Peyer's patch (tissue), 4 donors: Measurements from ENCODE around the gene EID1. TPM values are rescaled to one million over a fixed set of nuclear protein-coding genes. Genes with fewer than 3 reads are reported as not detected.

Experiments used
- DNase-seq, 3 donors: peaks; one replicate each; pipeline ENCODE4 v3.0.0-alpha.2; 2017 to 2019
- H3K27ac ChIP-seq, 4 donors: fragments of 200-600 bp; sonication (generic); one replicate each; pipeline ENCODE4 v1.5.1; 2016 to 2019
- H3K27me3 ChIP-seq, 2 donors: fragments of 200-600 bp; sonication (generic); one replicate each; pipeline ENCODE4 v1.5.1; 2019
- H3K36me3 ChIP-seq, 3 donors: fragments of 200-600 bp; sonication (generic); one replicate each; pipeline ENCODE4 v1.5.1; 2016 to 2019
- H3K4me1 ChIP-seq, 4 donors: fragments of 200-600 bp; sonication (generic); one replicate each; pipeline ENCODE4 v1.5.1; 2016 to 2019
- H3K4me3 ChIP-seq, 4 donors: fragments of 200-600 bp; sonication (generic); 1 replicate in 3 of 4; 2 replicates in 1 of 4; pipeline ENCODE4 v1.5.1; 2016 to 2019; ENCODE audit warnings: mild to moderate bottlenecking in 1 of 4
- H3K9me3 ChIP-seq, 4 donors: fragments of 200-600 bp; sonication (generic); one replicate each; pipeline ENCODE4 v1.5.1; 2016 to 2019; ENCODE audit warnings: mild to moderate bottlenecking in 1 of 4
- POLR2A ChIP-seq, 2 donors: fragments of 450-650 bp; IDR thresholded peaks; one replicate each; pipeline ENCODE4 v1.5.1; 2017; ENCODE audit warnings: antibody characterized with exemption in 2 of 2, mild to moderate bottlenecking in 2 of 2, moderate library complexity in 2 of 2
- total RNA-seq, 4 donors: library from RNA; depleted of rRNA; stranded (reverse); fragments of >200 nt; gene quantifications; one replicate each; pipeline ENCODE4 v1.1.0, GENCODE V29; 2016
- TF ChIP-seq, protein P1 (sequence below), 6 experiments: fragments of 450-650 bp in 4 of 6; fragments of 200-600 bp in 2 of 6; sonication (generic) in 1 of 6; IDR thresholded peaks; one replicate each; pipeline ENCODE4 v1.5.1; 2017 to 2019; ENCODE audit warnings: antibody characterized with exemption in 6 of 6, mild to moderate bottlenecking in 3 of 6, moderate library complexity in 1 of 6

The EID1 gene
- total RNA-seq, 4 donors from 2014 or later: 70.8 to 113 (median 80.6) TPM

DNA sequence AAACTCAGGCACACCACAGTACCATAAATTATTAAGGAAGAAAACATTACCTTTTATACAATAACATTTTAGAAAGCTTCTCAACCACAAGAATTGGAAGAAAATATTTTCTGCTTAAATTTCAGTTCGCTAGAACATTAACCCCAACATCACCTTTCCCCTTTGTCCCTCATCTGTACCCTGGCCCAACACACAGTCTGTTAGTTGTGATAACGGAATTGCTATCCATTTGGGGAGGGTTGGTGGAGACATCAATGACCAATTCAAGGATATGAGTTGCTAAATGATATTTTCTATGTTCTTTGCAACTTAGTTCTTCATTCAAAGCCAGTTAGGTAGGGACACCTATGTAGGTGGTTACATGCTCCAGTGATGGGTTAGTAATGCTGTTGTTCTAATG is 5.8 kb downstream of the EID1 start:
- Histone ChIP-seq H3K27ac (no peak overlapping the region), H3K27me3 (no peaks in the 10 kb centered on the region), H3K36me3 (no peaks in the 10 kb centered on the region), H3K4me1 (peaks cover 0 to 14% (median 0%) of the 10 kb centered on the region in 4 donors), H3K4me3 (no peak overlapping the region), H3K9me3 (no peaks in the 10 kb centered on the region)
- no peak for DNase-seq
- TF ChIP-seq, protein P1, sequence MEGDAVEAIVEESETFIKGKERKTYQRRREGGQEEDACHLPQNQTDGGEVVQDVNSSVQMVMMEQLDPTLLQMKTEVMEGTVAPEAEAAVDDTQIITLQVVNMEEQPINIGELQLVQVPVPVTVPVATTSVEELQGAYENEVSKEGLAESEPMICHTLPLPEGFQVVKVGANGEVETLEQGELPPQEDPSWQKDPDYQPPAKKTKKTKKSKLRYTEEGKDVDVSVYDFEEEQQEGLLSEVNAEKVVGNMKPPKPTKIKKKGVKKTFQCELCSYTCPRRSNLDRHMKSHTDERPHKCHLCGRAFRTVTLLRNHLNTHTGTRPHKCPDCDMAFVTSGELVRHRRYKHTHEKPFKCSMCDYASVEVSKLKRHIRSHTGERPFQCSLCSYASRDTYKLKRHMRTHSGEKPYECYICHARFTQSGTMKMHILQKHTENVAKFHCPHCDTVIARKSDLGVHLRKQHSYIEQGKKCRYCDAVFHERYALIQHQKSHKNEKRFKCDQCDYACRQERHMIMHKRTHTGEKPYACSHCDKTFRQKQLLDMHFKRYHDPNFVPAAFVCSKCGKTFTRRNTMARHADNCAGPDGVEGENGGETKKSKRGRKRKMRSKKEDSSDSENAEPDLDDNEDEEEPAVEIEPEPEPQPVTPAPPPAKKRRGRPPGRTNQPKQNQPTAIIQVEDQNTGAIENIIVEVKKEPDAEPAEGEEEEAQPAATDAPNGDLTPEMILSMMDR (IDR thresholded peaks at IDR 0.05): no peak

DNA sequence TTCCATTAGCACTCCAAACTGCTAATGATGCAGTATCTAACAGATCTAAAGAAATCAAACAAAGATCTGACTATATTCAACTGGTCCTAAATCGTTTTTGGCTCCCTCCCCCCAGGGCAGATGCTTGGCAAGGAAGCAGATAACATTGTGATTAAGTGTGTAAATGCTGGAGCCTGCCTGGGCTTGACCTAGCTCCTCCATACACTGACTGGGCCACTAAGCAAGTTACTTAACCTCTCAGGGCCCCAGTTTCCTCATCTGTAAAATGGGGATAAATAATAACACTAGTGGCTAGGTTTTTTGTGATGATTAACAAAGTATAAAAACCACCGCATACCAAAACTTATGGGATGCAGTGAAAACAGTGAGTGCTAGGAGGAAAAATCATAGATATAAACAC is 9.2 kb downstream of the EID1 start:
- DNase-seq: no peak
- TF ChIP-seq, protein P1 (IDR thresholded peaks at IDR 0.05): no peak
- TF ChIP-seq POLR2A (IDR thresholded peaks at IDR 0.05): no peak
- no peaks in the 10 kb centered on the region for H3K36me3 ChIP-seq
- no peaks in the 10 kb centered on the region for H3K4me1 ChIP-seq
- no peaks in the 10 kb centered on the region for H3K27me3 ChIP-seq
- no peak overlapping the region for H3K27ac ChIP-seq
- H3K4me3 ChIP-seq: no peak overlapping the region
- no peaks in the 10 kb centered on the region for H3K9me3 ChIP-seq

DNA sequence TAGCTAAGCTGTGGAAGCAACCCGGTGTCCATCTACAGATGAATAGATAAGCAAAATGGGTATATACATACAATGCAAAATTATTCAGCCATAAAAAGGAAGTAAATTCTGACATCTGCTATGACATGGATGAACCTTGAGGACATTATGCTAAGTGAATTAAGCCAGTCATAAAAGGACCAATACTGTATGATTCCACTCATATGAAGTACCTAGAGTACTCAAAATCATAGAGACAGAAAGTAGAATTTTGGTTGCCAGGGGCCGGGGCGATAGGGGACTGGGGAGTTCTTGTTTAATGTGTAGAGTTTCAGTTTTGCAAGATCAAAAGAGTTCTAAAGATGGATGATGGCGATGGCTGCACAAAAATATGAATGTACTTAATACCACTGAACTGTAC is 10.3 kb downstream of the EID1 start:
- DNase-seq: no peak
- Histone ChIP-seq H3K9me3 (no peaks in the 10 kb centered on the region), H3K4me1 (no peaks in the 10 kb centered on the region), H3K36me3 (no peaks in the 10 kb centered on the region), H3K4me3 (no peak overlapping the region), H3K27ac (no peak overlapping the region), H3K27me3 (no peaks in the 10 kb centered on the region)
- no peak for TF ChIP-seq POLR2A (IDR thresholded peaks at IDR 0.05)
- TF ChIP-seq, protein P1 (IDR thresholded peaks at IDR 0.05): no peak

DNA sequence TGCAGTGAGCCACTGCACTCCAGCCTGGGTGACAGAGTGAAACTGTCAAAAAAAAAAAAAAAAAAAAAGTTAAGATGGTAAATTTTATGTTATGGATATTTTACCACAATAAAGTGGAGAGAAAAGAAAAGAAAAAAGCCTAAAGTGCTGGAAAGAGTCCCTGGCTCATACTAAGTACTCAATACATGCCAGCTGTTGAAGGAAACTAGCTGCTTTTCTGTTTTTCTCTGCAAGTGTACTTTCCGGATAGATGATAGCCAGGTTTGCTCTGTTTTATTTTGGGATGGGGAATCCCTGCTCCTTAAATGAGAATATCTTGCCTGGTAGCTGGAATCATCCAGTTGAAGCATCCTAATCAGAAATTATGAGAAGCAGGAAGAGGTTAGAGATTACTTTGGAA is 10.9 kb downstream of the EID1 start:
- Histone ChIP-seq H3K4me1 (no peaks in the 10 kb centered on the region), H3K36me3 (no peaks in the 10 kb centered on the region), H3K27ac (no peak overlapping the region), H3K27me3 (no peaks in the 10 kb centered on the region), H3K4me3 (no peak overlapping the region), H3K9me3 (no peaks in the 10 kb centered on the region)
- DNase-seq: no peak
- TF ChIP-seq, protein P1 (IDR thresholded peaks at IDR 0.05): no peak
- no peak for TF ChIP-seq POLR2A (IDR thresholded peaks at IDR 0.05)

DNA sequence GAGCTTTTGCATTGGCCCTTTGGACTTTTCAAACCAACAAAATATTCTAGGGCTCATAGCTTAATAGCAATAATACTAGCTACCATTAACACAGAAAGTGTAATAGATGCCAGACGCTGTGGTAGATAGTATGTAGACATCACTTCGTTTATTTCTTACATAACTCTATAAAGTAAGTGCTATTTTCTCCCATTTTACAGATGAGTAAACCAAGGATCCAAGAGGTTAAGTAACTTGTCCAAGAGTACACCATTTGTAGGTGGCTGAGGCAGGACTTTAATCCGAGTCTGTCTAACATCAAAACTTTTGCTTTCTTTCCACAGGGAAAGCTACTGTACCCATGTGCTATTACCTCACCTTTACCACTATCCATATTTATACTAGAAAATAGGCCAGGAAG is 12.0 kb downstream of the EID1 start:
- H3K27ac ChIP-seq: no peak overlapping the region
- no peak for TF ChIP-seq POLR2A (IDR thresholded peaks at IDR 0.05)
- TF ChIP-seq, protein P1 (IDR thresholded peaks at IDR 0.05): no peak
- no peaks in the 10 kb centered on the region for H3K9me3 ChIP-seq
- DNase-seq: no peak
- H3K27me3 ChIP-seq: no peaks in the 10 kb centered on the region
- no peaks in the 10 kb centered on the region for H3K36me3 ChIP-seq
- H3K4me3 ChIP-seq: no peak overlapping the region
- no peaks in the 10 kb centered on the region for H3K4me1 ChIP-seq

DNA sequence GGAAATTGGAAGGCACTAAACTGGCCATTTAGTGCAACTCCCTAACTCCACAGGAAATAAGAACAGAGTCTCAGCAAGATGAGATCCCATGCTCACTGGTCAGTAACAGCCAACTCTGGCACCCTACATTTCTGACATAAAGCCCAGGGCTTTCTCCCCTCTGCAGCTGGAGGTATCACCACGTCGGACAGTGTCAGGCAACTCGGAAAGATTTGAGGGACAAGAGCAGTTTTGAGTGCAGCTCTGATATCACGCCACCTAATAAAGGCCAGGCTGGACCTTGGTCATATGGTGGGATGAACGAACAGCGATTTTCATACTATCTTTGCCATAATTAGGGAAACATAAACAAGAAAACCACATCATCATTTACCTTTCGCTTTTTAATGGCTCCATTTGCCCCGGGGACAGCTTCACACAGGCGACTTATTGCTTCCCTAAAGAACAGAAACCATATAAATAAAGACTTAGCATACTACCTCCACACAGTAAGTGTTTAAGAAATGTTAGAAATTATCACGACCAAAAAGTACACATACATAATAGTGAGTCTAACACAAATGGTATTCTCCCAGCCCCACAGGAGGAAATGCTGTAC is 12.5 kb downstream of the EID1 start:
- DNase-seq: no peak
- H3K36me3 ChIP-seq: no peaks in the 10 kb centered on the region

More for the DNA sequence above, 12.5 kb downstream of the EID1 start:
- H3K9me3 ChIP-seq: no peaks in the 10 kb centered on the region
- H3K27me3 ChIP-seq: no peaks in the 10 kb centered on the region
- TF ChIP-seq, protein P1 (IDR thresholded peaks at IDR 0.05): no peak
- TF ChIP-seq POLR2A (IDR thresholded peaks at IDR 0.05): no peak
- H3K4me1 ChIP-seq: no peaks in the 10 kb centered on the region
- no peak overlapping the region for H3K27ac ChIP-seq
- H3K4me3 ChIP-seq: no peak overlapping the region
